GM12864 (cell line): ENCODE measurements around the gene LHB.

ENCODE experiments used
- DNase-seq: peaks from one replicate; pipeline ENCODE4 v3.0.0-alpha.2; 2011; ENCODE audit warnings: low read depth
- H3K4me3 ChIP-seq: 2 replicates; pipeline ENCODE4 v1.5.1; 2011; ENCODE audit warnings: mild to moderate bottlenecking, low read depth, low read length, control low read depth
- TF ChIP-seq, protein P1 (sequence below): IDR thresholded peaks from 2 replicates; pipeline ENCODE4 v1.5.1; 2011; ENCODE audit warnings: low read depth, mild to moderate bottlenecking, moderate library complexity, low read length, control low read depth, inconsistent platforms; ENCODE audit errors: missing control alignments

The LHB gene

DNA sequence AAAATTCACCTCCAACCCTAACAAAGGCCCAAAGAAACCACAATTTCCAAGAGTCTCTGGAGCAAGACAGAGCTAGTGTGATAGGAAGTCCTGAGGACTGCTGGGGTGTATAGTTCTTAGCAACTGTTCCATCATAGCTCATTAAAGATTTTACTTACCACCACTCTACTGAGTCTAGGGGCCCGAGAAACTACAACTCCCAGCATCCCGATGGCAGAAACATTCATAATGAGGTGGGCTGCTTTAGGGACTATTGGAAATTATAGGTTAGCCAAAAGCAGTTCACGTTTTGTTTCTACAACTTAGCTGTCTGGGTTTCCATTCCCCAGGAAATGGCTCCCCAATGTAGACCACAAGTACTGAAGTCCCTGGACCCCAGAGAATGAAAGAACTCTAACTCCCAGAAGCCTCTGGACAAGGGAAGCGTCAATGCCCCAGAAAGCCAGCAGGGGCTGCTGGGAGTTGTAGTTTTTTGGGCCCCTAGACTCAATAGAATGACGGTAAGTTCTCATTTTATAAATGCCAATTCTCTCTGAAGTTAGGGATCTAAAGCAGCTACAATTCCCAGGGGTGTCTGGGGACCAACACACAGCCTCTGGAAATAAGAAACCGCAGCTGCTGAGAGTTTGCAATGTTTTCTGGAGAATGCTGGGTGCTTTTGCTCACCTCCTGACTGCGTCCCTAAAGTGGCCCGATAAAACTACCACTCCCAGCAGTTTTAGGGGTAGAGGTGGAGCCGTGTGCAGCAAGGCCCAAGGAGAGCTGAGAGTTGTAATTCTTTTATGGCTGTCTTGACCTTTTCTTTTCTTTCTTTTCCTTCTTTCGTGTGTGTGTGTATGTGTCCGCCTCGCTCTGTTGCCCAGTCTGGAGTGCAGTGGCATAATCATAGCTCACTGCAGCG lies 40.7 kb downstream of the LHB start:
- H3K4me3 ChIP-seq = no peak overlapping the region
- DNase-seq = no peak
- TF ChIP-seq, protein P1, sequence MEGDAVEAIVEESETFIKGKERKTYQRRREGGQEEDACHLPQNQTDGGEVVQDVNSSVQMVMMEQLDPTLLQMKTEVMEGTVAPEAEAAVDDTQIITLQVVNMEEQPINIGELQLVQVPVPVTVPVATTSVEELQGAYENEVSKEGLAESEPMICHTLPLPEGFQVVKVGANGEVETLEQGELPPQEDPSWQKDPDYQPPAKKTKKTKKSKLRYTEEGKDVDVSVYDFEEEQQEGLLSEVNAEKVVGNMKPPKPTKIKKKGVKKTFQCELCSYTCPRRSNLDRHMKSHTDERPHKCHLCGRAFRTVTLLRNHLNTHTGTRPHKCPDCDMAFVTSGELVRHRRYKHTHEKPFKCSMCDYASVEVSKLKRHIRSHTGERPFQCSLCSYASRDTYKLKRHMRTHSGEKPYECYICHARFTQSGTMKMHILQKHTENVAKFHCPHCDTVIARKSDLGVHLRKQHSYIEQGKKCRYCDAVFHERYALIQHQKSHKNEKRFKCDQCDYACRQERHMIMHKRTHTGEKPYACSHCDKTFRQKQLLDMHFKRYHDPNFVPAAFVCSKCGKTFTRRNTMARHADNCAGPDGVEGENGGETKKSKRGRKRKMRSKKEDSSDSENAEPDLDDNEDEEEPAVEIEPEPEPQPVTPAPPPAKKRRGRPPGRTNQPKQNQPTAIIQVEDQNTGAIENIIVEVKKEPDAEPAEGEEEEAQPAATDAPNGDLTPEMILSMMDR = no peak

DNA sequence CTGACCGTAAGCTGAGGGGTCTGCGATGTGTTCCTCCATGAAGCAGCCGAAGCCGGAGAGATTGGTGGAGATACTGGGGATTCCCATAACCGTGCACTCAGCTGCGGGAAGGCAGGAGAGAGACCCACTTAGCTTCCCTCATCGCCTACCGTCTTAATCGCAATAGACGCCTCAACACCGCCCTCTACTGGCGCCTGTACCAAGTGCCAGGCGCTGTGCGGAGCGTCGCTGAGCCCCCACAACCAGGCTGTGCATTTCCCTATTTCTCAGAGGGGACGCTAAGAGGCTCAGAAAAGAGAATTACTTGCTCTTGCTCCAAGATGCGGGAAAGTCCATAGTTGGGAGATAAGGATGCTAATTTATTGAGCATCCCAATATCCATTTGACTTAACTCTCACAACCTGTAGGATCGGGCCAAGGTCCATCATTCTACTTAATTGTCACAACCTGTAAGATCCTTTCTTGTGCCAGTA lies 45.9 kb downstream of the LHB start:
- TF ChIP-seq, protein P1 = peak; percentile 96
- DNase-seq = no peak
- no peak overlapping the region for H3K4me3 ChIP-seq

DNA sequence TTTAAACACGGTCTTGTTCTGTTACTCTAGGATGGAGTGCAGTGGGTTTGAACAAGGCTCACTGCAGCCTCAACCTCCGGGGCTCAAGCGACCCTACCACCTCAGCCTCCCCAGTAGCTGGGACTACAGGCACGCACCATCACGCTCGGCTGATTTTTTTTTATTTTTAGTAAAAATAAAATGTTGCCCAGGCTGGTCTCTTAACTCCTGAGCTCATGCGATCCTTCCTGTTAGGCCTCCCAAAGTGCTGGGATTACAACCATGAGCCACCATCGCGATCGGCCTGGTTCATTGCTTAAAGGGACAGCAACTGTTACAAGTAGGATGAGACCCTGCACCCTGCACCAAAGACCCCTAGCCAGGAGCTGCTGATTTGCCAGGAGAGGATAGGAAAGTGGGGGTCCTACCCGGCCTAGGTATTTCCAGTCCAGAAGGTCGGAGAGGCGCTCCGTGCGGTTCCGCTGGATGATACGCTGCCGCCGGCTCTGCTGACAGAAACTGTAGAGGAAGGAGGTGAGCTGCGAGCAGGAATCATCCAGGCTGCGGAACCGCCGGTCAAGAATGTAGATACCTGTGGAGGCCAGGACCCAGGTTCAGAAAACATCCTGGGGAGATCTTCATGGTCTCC lies 46.6 kb downstream of the LHB start:
- no peak overlapping the region for H3K4me3 ChIP-seq
- TF ChIP-seq, protein P1 = no peak
- no peak for DNase-seq

DNA sequence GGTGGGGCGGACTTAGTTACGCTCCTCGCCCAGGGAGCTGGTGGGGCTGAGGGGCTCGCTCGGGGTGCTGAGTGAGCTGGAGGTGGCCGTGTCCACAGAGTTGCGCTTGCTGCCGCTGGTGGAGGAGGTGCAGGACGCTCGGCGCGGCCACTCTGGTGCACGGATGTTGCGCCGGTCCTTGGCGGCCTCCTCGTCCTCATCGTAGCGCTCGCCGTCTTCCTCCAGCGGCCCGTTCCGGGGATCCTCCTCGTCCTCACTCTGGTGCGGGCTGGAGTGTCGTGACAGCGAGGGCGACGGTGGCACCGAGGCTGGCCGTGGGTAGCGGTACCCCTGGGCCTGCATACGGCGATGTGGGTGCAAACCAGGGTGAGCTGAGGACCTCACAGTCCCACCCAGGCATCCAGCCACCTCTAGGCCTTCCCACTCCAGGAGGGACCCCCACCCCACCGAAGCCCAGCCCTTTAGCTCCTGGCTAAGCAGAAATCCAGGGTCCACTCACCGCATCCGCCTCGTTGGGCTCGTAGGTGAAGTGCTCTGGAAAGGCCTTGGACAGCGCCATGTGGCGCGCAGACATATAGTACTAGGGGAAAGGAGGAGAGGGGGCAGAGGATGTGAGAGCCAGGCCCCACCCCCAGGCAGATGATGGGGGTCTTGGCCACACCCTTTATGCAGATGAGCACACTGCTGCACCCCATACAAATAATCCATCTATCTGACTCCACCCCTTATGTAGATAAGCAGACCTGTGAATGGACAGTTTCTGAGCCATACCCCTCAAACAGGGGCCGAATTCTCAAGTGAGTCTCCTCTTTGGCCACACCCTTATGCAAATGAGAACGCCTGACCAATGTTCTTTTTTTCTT lies 47.4 kb downstream of the LHB start:
- H3K4me3 ChIP-seq = no peak overlapping the region
- DNase-seq = no peak
- TF ChIP-seq, protein P1 = no peak

DNA sequence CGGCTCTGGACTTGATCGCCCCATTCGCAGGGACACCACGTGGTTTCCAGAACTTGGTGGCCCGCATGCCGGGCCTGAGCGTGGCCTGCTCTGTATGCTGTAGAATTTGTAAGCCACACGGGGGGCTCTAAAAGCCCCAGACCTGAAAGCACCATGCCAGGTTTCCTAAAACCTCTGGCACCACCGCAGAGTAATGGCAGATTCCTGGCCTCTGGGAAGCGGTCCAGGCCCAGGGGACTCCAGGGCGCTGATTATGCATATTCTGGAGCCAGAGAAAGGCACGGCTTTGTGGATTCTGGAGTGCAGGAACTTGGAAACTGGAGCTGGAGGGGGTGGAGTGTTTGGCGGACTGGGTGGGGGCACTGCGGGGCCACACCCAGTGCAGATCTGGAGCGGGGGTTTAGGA lies 48.1 kb downstream of the LHB start:
- H3K4me3 ChIP-seq = no peak overlapping the region
- TF ChIP-seq, protein P1 = no peak
- no peak for DNase-seq

DNA sequence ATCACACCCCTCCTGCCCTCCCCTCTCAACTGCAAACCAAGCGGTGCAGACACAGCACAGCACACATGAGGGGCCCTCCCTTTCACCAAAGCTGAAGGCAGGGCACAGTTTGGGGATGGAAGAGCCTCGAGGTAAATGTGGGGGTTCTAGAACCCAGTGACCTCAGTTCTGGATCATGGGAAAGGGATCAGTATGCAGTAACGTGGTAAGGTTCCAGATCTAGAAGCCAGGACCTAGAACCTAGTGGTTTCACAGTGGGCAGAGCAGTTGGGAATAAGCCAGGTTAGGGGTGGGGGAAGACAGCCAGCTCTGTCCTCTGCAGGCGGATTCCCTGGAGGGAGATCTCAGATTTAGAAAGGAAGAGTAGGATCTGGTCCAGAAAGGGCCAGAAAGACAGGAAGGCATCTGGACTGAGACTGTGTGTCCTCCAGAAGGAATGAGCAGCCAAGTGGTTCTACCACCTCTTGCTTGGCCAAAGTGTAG lies 48.7 kb downstream of the LHB start:
- no peak overlapping the region for H3K4me3 ChIP-seq
- TF ChIP-seq, protein P1 = no peak
- DNase-seq = no peak
